ENCODE results near the gene NEK4. TPM values are rescaled to one million over a fixed set of nuclear protein-coding genes. Genes with fewer than 3 reads are reported as not detected.

Gene NEK4
- polyA plus RNA-seq, 1 of the 3 experiments (the other 2 are of a cell fraction): 8.8 TPM

DNA sequence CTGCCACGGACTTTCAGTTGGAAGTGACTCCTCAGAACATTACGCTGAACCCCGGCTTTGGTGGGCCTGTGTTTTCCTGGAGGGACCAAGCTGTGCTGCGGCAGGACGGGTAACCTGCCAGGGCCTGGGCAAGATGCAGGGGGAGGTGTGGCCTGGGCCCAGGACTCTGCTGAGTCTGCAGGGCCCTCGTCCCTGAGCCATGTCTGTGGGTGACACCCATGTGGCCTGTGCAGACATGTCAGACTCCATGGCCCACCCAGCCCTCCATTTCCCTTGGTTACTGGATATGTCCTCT, 19.0 kb upstream of the NEK4 start:
- Histone ChIP-seq H4K20me1 (ENCODE audit: insufficient read depth) (no peaks in the 10 kb centered on the region), H3K4me1 (ENCODE audit: control insufficient read depth in 1 of 2, insufficient read depth in 2 of 2, low read depth in 1 of 2, low read length in 1 of 2) (peaks cover 0 to 3% of the 10 kb centered on the region in 2 experiments; a peak in 1 of 4 replicates), H3K27me3 (ENCODE audit: insufficient read depth) (no peaks in the 10 kb centered on the region), H3K4me2 (no peak overlapping the region), H3K36me3 (replicated peaks in 1 of 2; ENCODE audit: control insufficient read depth in 1 of 2, insufficient read depth in 2 of 2, low read length in 1 of 2) (no peaks in the 10 kb centered on the region), H3K9ac (no peak overlapping the region), H3K9me2 (no peaks in the 10 kb centered on the region), H3K27ac (ENCODE audit: low read depth in 2 of 2, low read length in 1 of 2) (no peak overlapping the region), H3K4me3 (ENCODE audit: low read depth in 2 of 2, low read length in 1 of 2) (no peak overlapping the region), H3K9me3 (no peaks in the 10 kb centered on the region), H3F3A (replicated peaks; ENCODE audit: insufficient read depth) (no peaks in the 10 kb centered on the region), H3K79me2 (ENCODE audit: insufficient read depth) (no peaks in the 10 kb centered on the region), H2AFZ (ENCODE audit: low read depth) (no peak overlapping the region)
- no peak for DNase-seq
- TF ChIP-seq SMC3 (IDR thresholded peaks at IDR 0.05; ENCODE audit: low read depth, low read length): no peak
- TF ChIP-seq CHD2 (IDR thresholded peaks at IDR 0.05; ENCODE audit: low read length, partially characterized antibody): no peak
- TF ChIP-seq, protein P1, sequence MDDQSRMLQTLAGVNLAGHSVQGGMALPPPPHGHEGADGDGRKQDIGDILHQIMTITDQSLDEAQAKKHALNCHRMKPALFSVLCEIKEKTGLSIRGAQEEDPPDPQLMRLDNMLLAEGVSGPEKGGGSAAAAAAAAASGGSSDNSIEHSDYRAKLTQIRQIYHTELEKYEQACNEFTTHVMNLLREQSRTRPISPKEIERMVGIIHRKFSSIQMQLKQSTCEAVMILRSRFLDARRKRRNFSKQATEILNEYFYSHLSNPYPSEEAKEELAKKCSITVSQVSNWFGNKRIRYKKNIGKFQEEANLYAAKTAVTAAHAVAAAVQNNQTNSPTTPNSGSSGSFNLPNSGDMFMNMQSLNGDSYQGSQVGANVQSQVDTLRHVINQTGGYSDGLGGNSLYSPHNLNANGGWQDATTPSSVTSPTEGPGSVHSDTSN (IDR thresholded peaks at IDR 0.05): no peak
- no peak for TF ChIP-seq MEF2A (IDR thresholded peaks at IDR 0.05; ENCODE audit: borderline replicate concordance, low read depth)
- no peak for TF ChIP-seq EP300 (IDR thresholded peaks at IDR 0.05; ENCODE audit: borderline replicate concordance in 1 of 2, low read depth in 1 of 2, low read length in 1 of 2)
- no peak for TF ChIP-seq RFX5 (IDR thresholded peaks at IDR 0.05; ENCODE audit: low read length)
- no peak for TF ChIP-seq RAD21 (IDR thresholded peaks at IDR 0.05; ENCODE audit: low read length)
- TF ChIP-seq, protein P2, sequence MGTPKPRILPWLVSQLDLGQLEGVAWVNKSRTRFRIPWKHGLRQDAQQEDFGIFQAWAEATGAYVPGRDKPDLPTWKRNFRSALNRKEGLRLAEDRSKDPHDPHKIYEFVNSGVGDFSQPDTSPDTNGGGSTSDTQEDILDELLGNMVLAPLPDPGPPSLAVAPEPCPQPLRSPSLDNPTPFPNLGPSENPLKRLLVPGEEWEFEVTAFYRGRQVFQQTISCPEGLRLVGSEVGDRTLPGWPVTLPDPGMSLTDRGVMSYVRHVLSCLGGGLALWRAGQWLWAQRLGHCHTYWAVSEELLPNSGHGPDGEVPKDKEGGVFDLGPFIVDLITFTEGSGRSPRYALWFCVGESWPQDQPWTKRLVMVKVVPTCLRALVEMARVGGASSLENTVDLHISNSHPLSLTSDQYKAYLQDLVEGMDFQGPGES (IDR thresholded peaks at IDR 0.05; ENCODE audit: low read depth, low read length): no peak
- TF ChIP-seq TAF1 (IDR thresholded peaks at IDR 0.05; ENCODE audit: borderline replicate concordance, low read depth, low read length): no peak
- TF ChIP-seq POLR2AphosphoS5 (IDR thresholded peaks at IDR 0.05; ENCODE audit: low read depth, low read length): no peak
- TF ChIP-seq, protein P3, sequence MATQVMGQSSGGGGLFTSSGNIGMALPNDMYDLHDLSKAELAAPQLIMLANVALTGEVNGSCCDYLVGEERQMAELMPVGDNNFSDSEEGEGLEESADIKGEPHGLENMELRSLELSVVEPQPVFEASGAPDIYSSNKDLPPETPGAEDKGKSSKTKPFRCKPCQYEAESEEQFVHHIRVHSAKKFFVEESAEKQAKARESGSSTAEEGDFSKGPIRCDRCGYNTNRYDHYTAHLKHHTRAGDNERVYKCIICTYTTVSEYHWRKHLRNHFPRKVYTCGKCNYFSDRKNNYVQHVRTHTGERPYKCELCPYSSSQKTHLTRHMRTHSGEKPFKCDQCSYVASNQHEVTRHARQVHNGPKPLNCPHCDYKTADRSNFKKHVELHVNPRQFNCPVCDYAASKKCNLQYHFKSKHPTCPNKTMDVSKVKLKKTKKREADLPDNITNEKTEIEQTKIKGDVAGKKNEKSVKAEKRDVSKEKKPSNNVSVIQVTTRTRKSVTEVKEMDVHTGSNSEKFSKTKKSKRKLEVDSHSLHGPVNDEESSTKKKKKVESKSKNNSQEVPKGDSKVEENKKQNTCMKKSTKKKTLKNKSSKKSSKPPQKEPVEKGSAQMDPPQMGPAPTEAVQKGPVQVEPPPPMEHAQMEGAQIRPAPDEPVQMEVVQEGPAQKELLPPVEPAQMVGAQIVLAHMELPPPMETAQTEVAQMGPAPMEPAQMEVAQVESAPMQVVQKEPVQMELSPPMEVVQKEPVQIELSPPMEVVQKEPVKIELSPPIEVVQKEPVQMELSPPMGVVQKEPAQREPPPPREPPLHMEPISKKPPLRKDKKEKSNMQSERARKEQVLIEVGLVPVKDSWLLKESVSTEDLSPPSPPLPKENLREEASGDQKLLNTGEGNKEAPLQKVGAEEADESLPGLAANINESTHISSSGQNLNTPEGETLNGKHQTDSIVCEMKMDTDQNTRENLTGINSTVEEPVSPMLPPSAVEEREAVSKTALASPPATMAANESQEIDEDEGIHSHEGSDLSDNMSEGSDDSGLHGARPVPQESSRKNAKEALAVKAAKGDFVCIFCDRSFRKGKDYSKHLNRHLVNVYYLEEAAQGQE (IDR thresholded peaks at IDR 0.05; ENCODE audit: low read depth, low read length): no peak
- no peak for TF ChIP-seq TEAD4 (IDR thresholded peaks at IDR 0.05; ENCODE audit: borderline replicate concordance, insufficient read depth)
- no peak for TF ChIP-seq NFIC (IDR thresholded peaks at IDR 0.05; ENCODE audit: borderline replicate concordance)
- POLR2A ChIA-PET: no interaction called here
- 82% methylated on average over 4 of the region's 6 CpGs for WGBS (ENCODE audit: low lambda C conversion rate)
- CTCF ChIA-PET: interaction anchor here (1.9 kb wide), 1 partner anchor 10 kb away, joined by 5 read pairs; no protein-coding TSS in a partner anchor
